Vagina (tissue), 2 donors: ENCODE results near the gene SPRYD4. TPM values are rescaled to one million over a fixed set of nuclear protein-coding genes. Genes with fewer than 3 reads are reported as not detected.
A peak's percentile ranks its signal among the peaks of the same experiment; 100 is the strongest.

Experiments
- DNase-seq, 2 donors: peaks; one replicate each; pipeline ENCODE4 v3.0.0-alpha.2; 2017; ENCODE audit errors: extremely low spot score in 2 of 2
- H3K27ac ChIP-seq: fragments of 200-600 bp; sonication (generic); one replicate; pipeline ENCODE4 v1.5.1; 2019
- H3K27me3 ChIP-seq: fragments of 200-600 bp; sonication (generic); one replicate; pipeline ENCODE4 v1.5.1; 2019
- H3K36me3 ChIP-seq, 2 donors: fragments of 200-600 bp; sonication (generic); one replicate each; pipeline ENCODE4 v1.5.1; 2017 to 2019
- H3K4me1 ChIP-seq: fragments of 200-600 bp; sonication (generic); one replicate; pipeline ENCODE4 v1.5.1; 2019
- H3K4me3 ChIP-seq, 2 donors: fragments of 200-600 bp; sonication (generic); 1 replicate in 1 of 2; 2 replicates in 1 of 2; pipeline ENCODE4 v1.5.1; 2016 to 2019
- H3K9me3 ChIP-seq: fragments of 200-600 bp; sonication (generic); one replicate; pipeline ENCODE4 v1.5.1; 2019
- CTCF ChIP-seq, 3 experiments: fragments of 450-650 bp in 2 of 3; fragments of 200-600 bp in 1 of 3; sonication (generic) in 1 of 3; IDR thresholded peaks; one replicate each; pipeline ENCODE4 v1.5.1; 2017 to 2019; ENCODE audit warnings: antibody characterized with exemption in 3 of 3, mild to moderate bottlenecking in 2 of 3, moderate library complexity in 2 of 3
- POLR2A ChIP-seq, 2 donors: fragments of 450-650 bp; IDR thresholded peaks; one replicate each; pipeline ENCODE4 v1.6.1; 2017; ENCODE audit warnings: antibody characterized with exemption in 2 of 2, mild to moderate bottlenecking in 2 of 2, moderate library complexity in 2 of 2
- POLR2AphosphoS5 ChIP-seq, 2 donors: sonication (generic); formaldehyde crosslinking; IDR thresholded peaks; one replicate each; pipeline ENCODE4 v1.9.0; 2017; ENCODE audit warnings: antibody characterized with exemption in 2 of 2, mild to moderate bottlenecking in 2 of 2, low read depth in 1 of 2; ENCODE audit not compliant: insufficient read depth in 1 of 2
- intact Hi-C: fragments of 100-400 bp; cut with DNase I; formaldehyde crosslinking; loops from one replicate; pipeline ENCODE4 v1.15.1; 2023
- total RNA-seq: library from RNA; depleted of rRNA; stranded (reverse); fragments of >200 nt; gene quantifications from one replicate; pipeline ENCODE4 v1.2.3, GENCODE V29; 2016

SPRYD4 gene
- total RNA-seq, 1 donor from 2014 or later: 1.7 TPM

- DNase-seq: no peak
- no peaks in the 10 kb centered on the region for H3K27me3 ChIP-seq
- peaks cover under 1% of the 10 kb centered on the region for H3K4me1 ChIP-seq
- TF ChIP-seq POLR2AphosphoS5 (IDR thresholded peaks at IDR 0.05; ENCODE audit: insufficient read depth in 1 of 2, low read depth in 1 of 2) (no peak), POLR2A (IDR thresholded peaks at IDR 0.05) (no peak)
- intact Hi-C loops: no loop called here
- no peak overlapping the region for H3K4me3 ChIP-seq
- no peaks in the 10 kb centered on the region for H3K9me3 ChIP-seq
- no peaks in the 10 kb centered on the region for H3K36me3 ChIP-seq
- no peak overlapping the region for H3K27ac ChIP-seq
Observed at GRCh38 chr12:56462565-56462964, 5.8 kb upstream of the SPRYD4 start.

- DNase-seq: no peak
- TF ChIP-seq CTCF (IDR thresholded peaks at IDR 0.05) (no peak), POLR2AphosphoS5 (IDR thresholded peaks at IDR 0.05; ENCODE audit: insufficient read depth in 1 of 2, low read depth in 1 of 2) (no peak), POLR2A (IDR thresholded peaks at IDR 0.05) (no peak)
- H3K27me3 ChIP-seq: no peaks in the 10 kb centered on the region
- peak overlapping the region; percentile 89 for H3K27ac ChIP-seq
- no peaks in the 10 kb centered on the region for H3K9me3 ChIP-seq
- H3K4me1 ChIP-seq: peaks cover 19% of the 10 kb centered on the region
- peak overlapping the region; percentile 75 to 83 for H3K4me3 ChIP-seq
- intact Hi-C loops: no loop called here
- H3K36me3 ChIP-seq: no peaks in the 10 kb centered on the region
Observed at GRCh38 chr12:56469007-56469930, 891 bp downstream of the SPRYD4 start.

- TF ChIP-seq CTCF (IDR thresholded peaks at IDR 0.05) (no peak), POLR2A (IDR thresholded peaks at IDR 0.05) (no peak), POLR2AphosphoS5 (IDR thresholded peaks at IDR 0.05; ENCODE audit: insufficient read depth in 1 of 2, low read depth in 1 of 2) (no peak)
- H3K27ac ChIP-seq: no peak overlapping the region
- no peak for DNase-seq
- no peaks in the 10 kb centered on the region for H3K36me3 ChIP-seq
- H3K9me3 ChIP-seq: no peaks in the 10 kb centered on the region
- no peak overlapping the region for H3K4me3 ChIP-seq
- intact Hi-C loops: no loop called here
- H3K27me3 ChIP-seq: no peaks in the 10 kb centered on the region
- H3K4me1 ChIP-seq: peaks cover 7% of the 10 kb centered on the region
Observed at GRCh38 chr12:56474389-56474788, 6.0 kb downstream of the SPRYD4 start.

GRCh38 chr12:56476143-56476542 lies 7.8 kb downstream of the SPRYD4 start:
- no peak overlapping the region for H3K4me3 ChIP-seq
- intact Hi-C loops: no loop called here
- H3K9me3 ChIP-seq: no peaks in the 10 kb centered on the region
- no peak overlapping the region for H3K27ac ChIP-seq
- no peaks in the 10 kb centered on the region for H3K36me3 ChIP-seq
- H3K27me3 ChIP-seq: no peaks in the 10 kb centered on the region
- no peaks in the 10 kb centered on the region for H3K4me1 ChIP-seq
- TF ChIP-seq POLR2A (IDR thresholded peaks at IDR 0.05) (no peak), POLR2AphosphoS5 (IDR thresholded peaks at IDR 0.05; ENCODE audit: insufficient read depth in 1 of 2, low read depth in 1 of 2) (no peak), CTCF (IDR thresholded peaks at IDR 0.05) (no peak)
- DNase-seq: no peak

GRCh38 chr12:56476972-56477432 lies 8.6 kb downstream of the SPRYD4 start:
- no peak for DNase-seq
- no peaks in the 10 kb centered on the region for H3K9me3 ChIP-seq
- no peaks in the 10 kb centered on the region for H3K27me3 ChIP-seq
- intact Hi-C loops: no loop called here
- no peak overlapping the region for H3K27ac ChIP-seq
- H3K36me3 ChIP-seq: no peaks in the 10 kb centered on the region
- no peak overlapping the region for H3K4me3 ChIP-seq
- TF ChIP-seq CTCF (IDR thresholded peaks at IDR 0.05) (no peak), POLR2A (IDR thresholded peaks at IDR 0.05) (no peak), POLR2AphosphoS5 (IDR thresholded peaks at IDR 0.05; ENCODE audit: insufficient read depth in 1 of 2, low read depth in 1 of 2) (no peak)
- H3K4me1 ChIP-seq: no peaks in the 10 kb centered on the region
